Spleen (tissue), 7 donors: Measurements from ENCODE around the gene RASSF4.

Experiments used
- POLR2AphosphoS5 ChIP-seq, 3 donors: sonication (generic); formaldehyde crosslinking; IDR thresholded peaks; one replicate each; pipeline ENCODE4 v1.5.1; 2017; ENCODE audit warnings: antibody characterized with exemption in 3 of 3
- TF ChIP-seq, protein P1 (sequence below), 11 experiments: fragments of 200-600 bp in 7 of 11; fragments of 450-650 bp in 4 of 11; sonication (generic) in 4 of 11; IDR thresholded peaks in 8 of 11; conservative IDR thresholded peaks in 3 of 11; 1 replicate in 7 of 11; 2 replicates in 4 of 11; pipeline versions ENCODE4 v1.4.0 to v1.8.0; 2016 to 2021; ENCODE audit warnings: antibody characterized with exemption in 11 of 11, inconsistent platforms in 4 of 11, mild to moderate bottlenecking in 1 of 11
- donor health status: DM: no; HTN: no; CAD: no; lungs with moderate emphysema.
- donor health status: DM: no; HTN: no; CAD: no.
- donor health status: DM: no; HTN: no; CAD: no.

GRCh38 chr10:44971935-44972757, 12.5 kb downstream of the RASSF4 start:
- TF ChIP-seq POLR2AphosphoS5 (IDR thresholded peaks at IDR 0.05), result peak in 1 of 3 donors; percentile 9
- TF ChIP-seq, protein P1, sequence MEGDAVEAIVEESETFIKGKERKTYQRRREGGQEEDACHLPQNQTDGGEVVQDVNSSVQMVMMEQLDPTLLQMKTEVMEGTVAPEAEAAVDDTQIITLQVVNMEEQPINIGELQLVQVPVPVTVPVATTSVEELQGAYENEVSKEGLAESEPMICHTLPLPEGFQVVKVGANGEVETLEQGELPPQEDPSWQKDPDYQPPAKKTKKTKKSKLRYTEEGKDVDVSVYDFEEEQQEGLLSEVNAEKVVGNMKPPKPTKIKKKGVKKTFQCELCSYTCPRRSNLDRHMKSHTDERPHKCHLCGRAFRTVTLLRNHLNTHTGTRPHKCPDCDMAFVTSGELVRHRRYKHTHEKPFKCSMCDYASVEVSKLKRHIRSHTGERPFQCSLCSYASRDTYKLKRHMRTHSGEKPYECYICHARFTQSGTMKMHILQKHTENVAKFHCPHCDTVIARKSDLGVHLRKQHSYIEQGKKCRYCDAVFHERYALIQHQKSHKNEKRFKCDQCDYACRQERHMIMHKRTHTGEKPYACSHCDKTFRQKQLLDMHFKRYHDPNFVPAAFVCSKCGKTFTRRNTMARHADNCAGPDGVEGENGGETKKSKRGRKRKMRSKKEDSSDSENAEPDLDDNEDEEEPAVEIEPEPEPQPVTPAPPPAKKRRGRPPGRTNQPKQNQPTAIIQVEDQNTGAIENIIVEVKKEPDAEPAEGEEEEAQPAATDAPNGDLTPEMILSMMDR (IDR thresholded peaks at IDR 0.05 in 8 of 11, conservative IDR thresholded peaks at IDR 0.05 in 3 of 11), result no peak
